C4-2B (cell line): ENCODE measurements around the gene SMOC2.

Experiments used
- ZFX ChIP-seq: fragments of 450-650 bp; IDR thresholded peaks from 2 replicates; pipeline ENCODE4 v1.6.1; 2017
- TF ChIP-seq, protein P1 (sequence below): fragments of 450-650 bp; conservative IDR thresholded peaks from 2 replicates; pipeline ENCODE4 v1.5.1; 2017; ENCODE audit warnings: mild to moderate bottlenecking

DNA sequence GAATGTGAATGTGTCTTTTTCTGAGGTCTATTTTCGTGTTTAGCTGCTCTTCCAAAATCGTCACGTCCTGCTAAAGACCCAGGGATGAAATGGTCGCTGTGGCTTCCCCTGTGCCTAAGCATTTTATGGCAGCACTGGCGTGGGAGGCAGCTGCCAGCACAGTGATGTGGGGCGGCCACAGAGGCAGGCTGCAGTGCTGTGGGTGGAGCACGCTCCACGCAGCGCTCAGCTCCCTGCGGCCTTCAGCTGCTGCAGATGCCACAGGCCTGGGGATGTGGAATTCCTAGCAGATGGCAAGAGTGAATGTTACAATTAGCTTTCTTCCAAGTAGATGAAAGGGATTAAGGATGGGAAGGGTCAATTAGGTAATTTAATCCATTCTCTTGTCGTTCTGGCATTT lies 242.6 kb downstream of the SMOC2 start:
- TF ChIP-seq, protein P1, sequence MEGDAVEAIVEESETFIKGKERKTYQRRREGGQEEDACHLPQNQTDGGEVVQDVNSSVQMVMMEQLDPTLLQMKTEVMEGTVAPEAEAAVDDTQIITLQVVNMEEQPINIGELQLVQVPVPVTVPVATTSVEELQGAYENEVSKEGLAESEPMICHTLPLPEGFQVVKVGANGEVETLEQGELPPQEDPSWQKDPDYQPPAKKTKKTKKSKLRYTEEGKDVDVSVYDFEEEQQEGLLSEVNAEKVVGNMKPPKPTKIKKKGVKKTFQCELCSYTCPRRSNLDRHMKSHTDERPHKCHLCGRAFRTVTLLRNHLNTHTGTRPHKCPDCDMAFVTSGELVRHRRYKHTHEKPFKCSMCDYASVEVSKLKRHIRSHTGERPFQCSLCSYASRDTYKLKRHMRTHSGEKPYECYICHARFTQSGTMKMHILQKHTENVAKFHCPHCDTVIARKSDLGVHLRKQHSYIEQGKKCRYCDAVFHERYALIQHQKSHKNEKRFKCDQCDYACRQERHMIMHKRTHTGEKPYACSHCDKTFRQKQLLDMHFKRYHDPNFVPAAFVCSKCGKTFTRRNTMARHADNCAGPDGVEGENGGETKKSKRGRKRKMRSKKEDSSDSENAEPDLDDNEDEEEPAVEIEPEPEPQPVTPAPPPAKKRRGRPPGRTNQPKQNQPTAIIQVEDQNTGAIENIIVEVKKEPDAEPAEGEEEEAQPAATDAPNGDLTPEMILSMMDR, result no peak
- no peak for TF ChIP-seq ZFX
